AG04450 (cell line): ENCODE results near the gene HGD. TPM values are rescaled to one million over a fixed set of nuclear protein-coding genes. Genes with fewer than 3 reads are reported as not detected.

Source experiments
- CTCF ChIA-PET: fragments of 300-600, 350-600 bp; formaldehyde crosslinking; extraction: SDS; loops from one replicate; lab custom pipeline; 2022; ENCODE audit warnings: antibody characterized with exemption, inconsistent platforms; lab: Charles Lee
- POLR2A ChIA-PET: fragments of 350-600 bp; formaldehyde crosslinking; extraction: SDS; loops from one replicate; lab custom pipeline; 2021; ENCODE audit warnings: antibody characterized with exemption, inconsistent platforms; lab: Yijun Ruan, JAX
- DNase-seq: peaks from one replicate; pipeline ENCODE4 v3.0.0-alpha.2; 2011; ENCODE audit warnings: low read depth, low spot score
- H3K27ac ChIP-seq: one replicate; pipeline ENCODE4 v1.5.1; 2012; ENCODE audit warnings: low read depth, low read length, control low read depth
- H3K27me3 ChIP-seq: one replicate; pipeline ENCODE4 v1.6.0; 2012; ENCODE audit warnings: low read length; ENCODE audit not compliant: control insufficient read depth, insufficient read depth
- H3K4me3 ChIP-seq: 2 replicates; pipeline ENCODE4 v1.5.1; 2011; ENCODE audit warnings: mild to moderate bottlenecking, low read depth, low read length, control low read depth
- H3K9me3 ChIP-seq: 2 replicates; pipeline ENCODE4 v1.5.1; 2012; ENCODE audit warnings: low read length; ENCODE audit not compliant: control insufficient read depth, insufficient read depth
- polyA plus RNA-seq: library from polyadenylated mRNA; depleted of rRNA; stranded (reverse); fragments of >200 nt; gene quantifications from 2 replicates; pipeline ENCODE4 v1.2.3, GENCODE V29; 2011
- TF ChIP-seq, protein P1 (sequence below): IDR thresholded peaks from 2 replicates; pipeline ENCODE4 v1.5.1; 2011; ENCODE audit warnings: low read depth, low read length, control low read depth, inconsistent platforms

The HGD gene
- polyA plus RNA-seq, 1 experiment: 0.14 TPM

DNA sequence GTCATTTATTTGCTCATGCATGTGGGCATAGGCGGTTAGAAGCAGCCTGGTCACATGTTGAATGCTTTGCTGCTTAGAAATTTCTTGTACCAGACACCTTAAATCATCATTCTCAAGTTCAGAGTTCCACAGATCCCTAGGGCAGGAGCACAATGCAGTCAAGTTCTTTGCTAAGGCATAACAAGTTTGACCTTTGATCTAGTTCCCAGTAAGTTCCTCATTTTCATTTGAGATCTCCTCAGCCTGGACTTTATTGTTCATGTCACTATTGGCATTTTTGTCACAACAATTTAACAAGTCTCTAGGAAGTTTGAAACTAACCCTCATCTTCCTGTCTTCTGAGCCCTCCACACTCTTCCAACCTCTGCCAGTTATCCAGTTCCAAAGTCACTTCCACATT, 22.8 kb downstream of the HGD start:
- ChIA-PET CTCF (no interaction called here), POLR2A (no interaction called here)
- no peak for DNase-seq
- no peak overlapping the region for H3K4me3 ChIP-seq
- H3K27ac ChIP-seq: no peak overlapping the region
- no peaks in the 10 kb centered on the region for H3K9me3 ChIP-seq
- TF ChIP-seq, protein P1, sequence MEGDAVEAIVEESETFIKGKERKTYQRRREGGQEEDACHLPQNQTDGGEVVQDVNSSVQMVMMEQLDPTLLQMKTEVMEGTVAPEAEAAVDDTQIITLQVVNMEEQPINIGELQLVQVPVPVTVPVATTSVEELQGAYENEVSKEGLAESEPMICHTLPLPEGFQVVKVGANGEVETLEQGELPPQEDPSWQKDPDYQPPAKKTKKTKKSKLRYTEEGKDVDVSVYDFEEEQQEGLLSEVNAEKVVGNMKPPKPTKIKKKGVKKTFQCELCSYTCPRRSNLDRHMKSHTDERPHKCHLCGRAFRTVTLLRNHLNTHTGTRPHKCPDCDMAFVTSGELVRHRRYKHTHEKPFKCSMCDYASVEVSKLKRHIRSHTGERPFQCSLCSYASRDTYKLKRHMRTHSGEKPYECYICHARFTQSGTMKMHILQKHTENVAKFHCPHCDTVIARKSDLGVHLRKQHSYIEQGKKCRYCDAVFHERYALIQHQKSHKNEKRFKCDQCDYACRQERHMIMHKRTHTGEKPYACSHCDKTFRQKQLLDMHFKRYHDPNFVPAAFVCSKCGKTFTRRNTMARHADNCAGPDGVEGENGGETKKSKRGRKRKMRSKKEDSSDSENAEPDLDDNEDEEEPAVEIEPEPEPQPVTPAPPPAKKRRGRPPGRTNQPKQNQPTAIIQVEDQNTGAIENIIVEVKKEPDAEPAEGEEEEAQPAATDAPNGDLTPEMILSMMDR: no peak
- peaks cover 2% of the 10 kb centered on the region for H3K27me3 ChIP-seq

DNA sequence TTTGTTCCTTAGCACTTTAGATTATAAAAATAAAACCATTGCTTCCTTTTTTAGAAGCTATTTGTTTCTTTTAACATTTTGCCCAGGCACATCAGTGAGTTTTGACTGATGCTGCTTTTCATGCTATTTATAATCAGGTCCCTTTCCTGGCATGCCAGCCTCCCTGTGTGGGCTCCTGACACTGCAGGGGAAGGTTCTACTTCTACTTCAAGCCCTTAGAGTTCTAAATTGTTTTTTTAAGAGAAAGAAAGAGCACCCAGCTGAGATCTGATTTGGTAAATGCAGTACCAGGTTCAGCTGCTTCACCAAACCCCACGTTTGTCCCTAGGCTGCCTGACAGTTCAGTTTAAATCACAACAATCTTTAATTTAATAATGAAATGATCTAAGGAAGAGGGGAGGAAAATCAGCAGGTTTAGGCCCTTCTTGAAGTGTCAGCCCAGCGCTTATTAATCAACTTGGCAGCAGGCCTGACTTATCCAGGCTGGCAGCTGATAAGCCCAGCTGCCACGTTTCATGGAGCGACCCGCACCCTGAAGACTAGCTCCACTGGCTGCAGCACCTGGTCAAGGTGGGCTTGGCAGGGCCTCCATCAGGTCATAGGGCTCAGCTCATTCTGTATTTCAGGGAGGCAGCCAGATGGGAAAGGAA, 29.0 kb downstream of the HGD start:
- Histone ChIP-seq H3K27me3 (no peaks in the 10 kb centered on the region), H3K27ac (no peak overlapping the region), H3K4me3 (no peak overlapping the region), H3K9me3 (no peaks in the 10 kb centered on the region)
- ChIA-PET CTCF (no interaction called here), POLR2A (no interaction called here)
- DNase-seq: no peak
- TF ChIP-seq, protein P1: no peak

DNA sequence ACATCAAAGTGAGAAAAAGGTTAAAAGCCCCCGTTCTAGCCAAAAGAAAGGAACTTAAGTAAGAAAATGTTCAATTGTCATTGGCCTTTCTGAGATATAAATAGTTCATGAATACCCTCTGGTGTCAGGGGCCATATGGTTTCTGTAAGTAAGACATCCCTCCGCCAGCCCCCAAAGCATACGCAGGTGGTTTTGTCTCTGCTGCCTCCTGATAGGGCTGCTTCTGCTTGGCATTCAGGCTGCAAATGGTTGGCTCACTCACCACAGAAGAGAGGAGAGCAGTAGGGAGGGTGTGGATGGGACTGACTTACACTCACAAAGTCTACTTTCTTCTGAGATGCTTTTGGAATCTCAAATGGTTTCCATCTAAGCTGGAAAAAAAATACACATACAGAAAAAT, 29.8 kb downstream of the HGD start:
- no peaks in the 10 kb centered on the region for H3K27me3 ChIP-seq
- no peak overlapping the region for H3K27ac ChIP-seq
- DNase-seq: no peak
- TF ChIP-seq, protein P1: no peak
- ChIA-PET CTCF (no interaction called here), POLR2A (no interaction called here)
- H3K9me3 ChIP-seq: no peaks in the 10 kb centered on the region
- no peak overlapping the region for H3K4me3 ChIP-seq

DNA sequence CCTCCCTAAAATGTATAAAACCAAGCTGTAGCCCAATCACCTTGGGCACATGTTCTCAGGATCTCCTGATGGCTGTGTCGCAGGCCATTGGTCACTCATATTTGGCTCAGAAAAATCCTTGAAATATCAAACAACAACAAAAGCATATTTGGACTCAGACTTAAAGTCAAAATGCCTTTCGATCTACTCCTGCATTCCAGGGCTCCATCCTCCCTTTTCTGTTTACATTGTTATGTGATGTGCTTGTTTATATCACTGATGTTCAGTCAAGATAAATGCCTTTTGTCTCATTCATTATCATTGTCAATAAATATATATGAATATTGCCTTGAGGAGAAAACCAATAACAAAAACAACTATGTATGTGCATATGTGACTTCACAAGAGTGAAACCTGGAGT, 31.7 kb downstream of the HGD start:
- no peak for DNase-seq
- no peak overlapping the region for H3K27ac ChIP-seq
- TF ChIP-seq, protein P1: no peak
- POLR2A ChIA-PET: no interaction called here
- no peaks in the 10 kb centered on the region for H3K27me3 ChIP-seq
- CTCF ChIA-PET: no interaction called here
- H3K9me3 ChIP-seq: no peaks in the 10 kb centered on the region
- no peak overlapping the region for H3K4me3 ChIP-seq

DNA sequence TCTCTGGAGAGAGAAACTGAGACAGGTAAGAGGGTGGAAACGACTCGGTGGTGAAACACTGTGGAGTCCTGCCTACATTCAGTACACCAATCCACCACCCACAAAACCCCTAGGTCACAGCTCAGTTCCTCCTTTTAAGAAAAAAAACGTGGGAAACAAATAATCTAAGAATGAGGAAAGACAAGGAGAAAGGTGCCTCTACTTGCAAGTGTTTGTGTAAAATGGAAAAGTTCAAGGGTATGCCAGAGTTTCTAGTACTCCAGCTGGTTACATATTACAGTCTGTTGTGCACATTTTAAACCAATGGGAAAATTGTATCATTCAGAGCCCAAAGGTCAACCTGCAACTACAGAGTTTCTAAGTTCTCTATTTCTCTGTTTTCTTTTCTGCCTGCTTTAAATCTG, 32.2 kb downstream of the HGD start:
- POLR2A ChIA-PET: no interaction called here
- no peak for DNase-seq
- no peaks in the 10 kb centered on the region for H3K27me3 ChIP-seq
- CTCF ChIA-PET: interaction anchor here (1.7 to 2.0 kb wide), 2 partner anchors 82 to 145 kb away, joined by 6 to 7 read pairs; no protein-coding TSS in a partner anchor
- H3K4me3 ChIP-seq: no peak overlapping the region
- H3K9me3 ChIP-seq: no peaks in the 10 kb centered on the region
- H3K27ac ChIP-seq: peak overlapping the region; percentile 39
- TF ChIP-seq, protein P1: no peak
